Spleen (tissue), 11 donors: ENCODE measurements around the gene ADM2. TPM values are rescaled to one million over a fixed set of nuclear protein-coding genes. Genes with fewer than 3 reads are reported as not detected.

Source experiments
- DNase-seq: peaks from one replicate; pipeline ENCODE4 v3.0.0-alpha.2; 2020
- H3K27ac ChIP-seq, 8 donors: fragments of 200-600 bp; sonication (generic) in 7 of 8; 1 replicate in 4 of 8; 2 replicates in 4 of 8; pipeline versions ENCODE4 v1.5.0 to v1.8.0; 2016 to 2021; ENCODE audit warnings: inconsistent platforms in 4 of 8, mild to moderate bottlenecking in 4 of 8, moderate library complexity in 1 of 8
- H3K27me3 ChIP-seq, 7 donors: fragments of 200-600 bp; sonication (generic) in 6 of 7; replicated peaks in 1 of 7; 1 replicate in 4 of 7; 2 replicates in 3 of 7; pipeline versions ENCODE4 v1.5.0 to v1.8.0; 2016 to 2021; ENCODE audit warnings: inconsistent platforms in 3 of 7, mild to moderate bottlenecking in 1 of 7
- H3K36me3 ChIP-seq, 6 donors: fragments of 200-600 bp; sonication (generic) in 5 of 6; 1 replicate in 4 of 6; 2 replicates in 2 of 6; pipeline versions ENCODE4 v1.5.0 to v1.8.0; 2016 to 2021; ENCODE audit warnings: inconsistent platforms in 2 of 6
- H3K4me1 ChIP-seq, 6 donors: fragments of 200-600 bp; sonication (generic) in 5 of 6; 1 replicate in 3 of 6; 2 replicates in 3 of 6; pipeline versions ENCODE4 v1.5.0 to v1.8.0; 2016 to 2021; ENCODE audit warnings: inconsistent platforms in 3 of 6
- H3K4me3 ChIP-seq, 8 donors: fragments of 200-600 bp; sonication (generic) in 7 of 8; 1 replicate in 4 of 8; 2 replicates in 4 of 8; pipeline versions ENCODE4 v1.5.0 to v1.8.0; 2016 to 2021; ENCODE audit warnings: inconsistent platforms in 4 of 8, mild to moderate bottlenecking in 4 of 8, moderate library complexity in 2 of 8
- H3K9me3 ChIP-seq, 8 donors: fragments of 200-600 bp; sonication (generic) in 7 of 8; 1 replicate in 4 of 8; 2 replicates in 4 of 8; pipeline versions ENCODE4 v1.5.0 to v1.8.0; 2016 to 2021; ENCODE audit warnings: inconsistent platforms in 4 of 8
- CTCF ChIP-seq, 11 experiments: fragments of 200-600 bp in 7 of 11; fragments of 450-650 bp in 4 of 11; sonication (generic) in 4 of 11; IDR thresholded peaks in 8 of 11; conservative IDR thresholded peaks in 3 of 11; 1 replicate in 7 of 11; 2 replicates in 4 of 11; pipeline versions ENCODE4 v1.4.0 to v1.8.0; 2016 to 2021; ENCODE audit warnings: antibody characterized with exemption in 11 of 11, inconsistent platforms in 4 of 11, mild to moderate bottlenecking in 1 of 11
- POLR2A ChIP-seq, 3 donors: fragments of 450-650 bp; IDR thresholded peaks; one replicate each; pipeline ENCODE4 v1.5.1; 2017; ENCODE audit warnings: antibody characterized with exemption in 3 of 3, mild to moderate bottlenecking in 1 of 3
- POLR2AphosphoS5 ChIP-seq, 3 donors: sonication (generic); formaldehyde crosslinking; IDR thresholded peaks; one replicate each; pipeline ENCODE4 v1.5.1; 2017; ENCODE audit warnings: antibody characterized with exemption in 3 of 3
- WGBS, 5 donors: extraction: QIAGEN DNeasy Blood & Tissue Kit in 3 of 5; methylation state at CpG; one replicate each; pipeline versions ENCODE4 v1.1.5 to v1.1.7; 2013 to 2018; 5-methylcytosine and 5-hydroxymethylcytosine counted together
- intact Hi-C: fragments of 100-400 bp; cut with DNase I; formaldehyde crosslinking; loops from one replicate; pipeline ENCODE4 v1.15.0; 2023; ENCODE audit warnings: low total_unique reads
- polyA plus RNA-seq, 3 donors: library from polyadenylated mRNA; stranded (reverse); fragments of 200-250 nt; gene quantifications; one replicate each; pipeline ENCODE4 v1.2.1, GENCODE V29; 2013
- total RNA-seq, 7 donors: library from RNA; depleted of rRNA in 3 of 7; stranded (reverse); fragments of >200 nt in 3 of 7; fragmentation: NEBNext Ultra II Directional in 4 of 7; extraction: Animal tissue kit (Norgen Biotek cat#: 25700) in 4 of 7; gene quantifications; one replicate each; pipeline versions ENCODE4 v1.1.0 to v1.2.1, GENCODE V29; 2016 to 2021
- donor health status: healthy with polysubstance abuse.
- donor health status: DM: no; HTN: no; CAD: no; lungs with moderate emphysema.
- donor health status: DM: no; HTN: no; CAD: no.
- donor health status: Bipolar disorder and iron deficiency.
- donor health status: healthy.
- donor health status: DM: no; HTN: no; CAD: no.
- donor health status: DM: yes; HTN: yes; CAD: no.

The ADM2 gene
- total and polyA plus RNA-seq, 10 donors = 0.74 to 3.5 (median 2.0) TPM

GRCh38 chr22:50460938-50461337 lies 20.4 kb upstream of the ADM2 start:
- WGBS, 5 donors = 95 to 98% (median 97%) methylated on average over 17 of the region's 17 CpGs
- no peak for DNase-seq
- H3K4me1 ChIP-seq = no peaks in the 10 kb centered on the region

DNA sequence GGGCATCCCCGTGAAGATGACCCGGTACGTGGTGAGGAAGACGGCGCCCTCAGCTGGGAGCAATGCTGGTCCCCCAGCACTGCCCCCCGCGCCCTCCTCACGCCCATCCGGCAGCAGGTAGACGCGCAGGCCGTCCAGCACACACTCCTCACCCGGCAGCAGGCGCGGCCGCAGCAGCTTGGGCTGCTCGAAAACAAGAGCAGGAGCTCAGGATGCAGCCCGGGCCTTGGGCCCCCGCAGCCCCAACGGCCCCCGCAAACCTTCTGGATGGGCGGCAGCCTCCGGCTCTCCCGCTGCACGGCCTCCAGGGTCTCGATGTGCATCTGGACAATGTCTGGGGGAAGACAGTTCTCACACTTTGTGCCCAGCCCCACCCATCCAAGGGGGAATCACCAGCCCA lies 19.8 kb upstream of the ADM2 start:
- Histone ChIP-seq H3K27me3 (no peaks in the 10 kb centered on the region), H3K4me3 (no peak overlapping the region), H3K36me3 (peaks cover 4 to 100% (median 96%) of the 10 kb centered on the region in 6 donors), H3K4me1 (no peaks in the 10 kb centered on the region), H3K27ac (no peak overlapping the region), H3K9me3 (no peaks in the 10 kb centered on the region)
- intact Hi-C loops = no loop called here
- no peak for TF ChIP-seq POLR2AphosphoS5 (IDR thresholded peaks at IDR 0.05)
- no peak for TF ChIP-seq POLR2A (IDR thresholded peaks at IDR 0.05)
- TF ChIP-seq CTCF (IDR thresholded peaks at IDR 0.05 in 8 of 11, conservative IDR thresholded peaks at IDR 0.05 in 3 of 11) = no peak
- WGBS, 5 donors = 95 to 98% (median 97%) methylated on average over 22 to 26 of the region's 26 CpGs
- DNase-seq = no peak

More at GRCh38 chr22:50460938-50461337, 20.4 kb upstream of the ADM2 start:
- H3K9me3 ChIP-seq = no peaks in the 10 kb centered on the region
- H3K4me3 ChIP-seq = no peak overlapping the region
- intact Hi-C loops = no loop called here
- TF ChIP-seq POLR2A (IDR thresholded peaks at IDR 0.05) = no peak
- no peak for TF ChIP-seq CTCF (IDR thresholded peaks at IDR 0.05 in 8 of 11, conservative IDR thresholded peaks at IDR 0.05 in 3 of 11)
- TF ChIP-seq POLR2AphosphoS5 (IDR thresholded peaks at IDR 0.05) = no peak
- peaks cover 4 to 100% (median 96%) of the 10 kb centered on the region in 6 donors for H3K36me3 ChIP-seq
- no peaks in the 10 kb centered on the region for H3K27me3 ChIP-seq
- no peak overlapping the region for H3K27ac ChIP-seq

DNA sequence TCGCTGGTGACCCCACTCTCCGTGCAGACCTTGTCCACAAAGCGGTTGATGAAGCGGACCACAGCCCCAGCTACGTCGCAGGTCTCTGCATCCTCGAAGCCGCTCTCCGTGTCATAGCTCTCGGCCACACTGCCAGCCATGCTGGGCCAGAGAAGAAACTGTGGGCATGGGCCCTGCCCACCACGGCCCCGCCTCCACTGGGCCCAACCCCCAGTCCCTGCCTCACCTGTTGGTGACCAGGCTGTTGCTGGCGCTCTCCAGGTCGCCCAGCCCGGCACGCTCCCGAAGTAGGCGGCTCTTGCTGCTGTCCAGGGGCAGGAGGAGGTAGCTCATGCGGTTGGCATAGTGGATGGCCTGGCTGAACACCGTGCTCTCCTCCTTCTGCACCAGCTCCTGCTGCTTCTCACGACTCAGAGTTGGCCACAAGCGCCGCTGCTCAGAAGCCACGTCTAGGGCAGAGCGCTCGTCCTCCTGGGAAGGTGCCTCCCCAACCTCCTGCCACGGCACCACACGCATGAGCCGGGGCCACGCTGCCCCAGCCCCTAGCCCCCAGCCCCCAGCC lies 19.3 kb upstream of the ADM2 start:
- 93 to 96% (median 94%) methylated on average over 25 to 30 of the region's 30 CpGs for WGBS, 5 donors
- Histone ChIP-seq H3K27ac (no peak overlapping the region), H3K4me3 (no peak overlapping the region), H3K9me3 (no peaks in the 10 kb centered on the region), H3K4me1 (peaks cover 0 to under 1% (median 0%) of the 10 kb centered on the region in 6 donors), H3K27me3 (no peaks in the 10 kb centered on the region), H3K36me3 (peaks cover 4 to 100% (median 97%) of the 10 kb centered on the region in 6 donors)
- intact Hi-C loops = no loop called here
- DNase-seq = no peak
- TF ChIP-seq POLR2AphosphoS5 (IDR thresholded peaks at IDR 0.05) (peak in 2 of 3 donors; percentile 17 to 23), CTCF (IDR thresholded peaks at IDR 0.05 in 8 of 11, conservative IDR thresholded peaks at IDR 0.05 in 3 of 11) (no peak), POLR2A (IDR thresholded peaks at IDR 0.05) (no peak)

DNA sequence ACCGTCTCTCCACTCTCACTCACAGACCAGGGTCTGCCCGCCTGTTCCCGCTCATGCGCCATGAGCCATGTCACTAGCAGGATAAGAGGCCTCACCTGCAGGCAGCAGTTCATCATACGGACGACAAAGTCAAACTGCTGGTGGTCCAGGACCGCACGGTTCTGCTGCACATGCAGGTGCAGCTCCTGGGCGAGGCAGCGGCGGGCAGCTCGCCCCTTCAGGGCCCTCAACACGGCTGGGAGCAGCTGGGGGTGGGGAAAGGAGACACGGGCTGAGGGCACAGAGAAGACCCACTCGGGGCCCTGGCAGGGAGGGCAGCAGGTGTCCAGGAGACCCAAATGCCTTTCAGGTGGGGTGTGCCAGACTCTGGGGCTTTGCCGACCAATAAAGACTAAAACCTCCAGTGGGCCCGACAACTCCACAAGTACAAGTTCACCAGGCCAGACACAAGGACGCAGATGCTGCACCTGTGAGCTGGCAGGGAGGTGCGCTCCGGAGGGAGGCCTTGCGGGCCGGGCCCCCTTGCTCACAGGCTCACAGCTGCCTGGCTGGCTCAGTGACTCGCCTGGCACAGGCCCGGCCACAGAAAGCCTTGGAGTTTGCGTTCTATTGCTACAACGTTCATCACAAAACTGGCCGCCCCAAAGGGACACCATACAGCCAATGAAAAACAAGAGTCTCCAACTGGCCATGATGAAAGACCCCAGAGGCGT lies 18.0 kb upstream of the ADM2 start:
- TF ChIP-seq POLR2A (IDR thresholded peaks at IDR 0.05) (no peak), POLR2AphosphoS5 (IDR thresholded peaks at IDR 0.05) (peak in 1 of 3 donors; percentile 24), CTCF (IDR thresholded peaks at IDR 0.05 in 8 of 11, conservative IDR thresholded peaks at IDR 0.05 in 3 of 11) (no peak)
- no peak overlapping the region for H3K4me3 ChIP-seq
- no peak for DNase-seq
- no peaks in the 10 kb centered on the region for H3K27me3 ChIP-seq
- intact Hi-C loops = no loop called here
- H3K27ac ChIP-seq = no peak overlapping the region
- peaks cover 0 to 13% (median 4%) of the 10 kb centered on the region in 6 donors for H3K4me1 ChIP-seq
- 92 to 96% (median 95%) methylated on average over 16 to 28 of the region's 28 CpGs for WGBS, 5 donors
- peaks cover 4 to 100% (median 96%) of the 10 kb centered on the region in 6 donors for H3K36me3 ChIP-seq
- no peaks in the 10 kb centered on the region for H3K9me3 ChIP-seq
